HG03196 (cell line): ENCODE data around the gene PLXNA2.

ENCODE experiments used
- ATAC-seq: cut with Tn5 transposase; IDR thresholded peaks from one replicate; pipeline ENCODE4 v1.9.1; 2021; ENCODE audit not compliant: unreplicated experiment

Gene PLXNA2

DNA sequence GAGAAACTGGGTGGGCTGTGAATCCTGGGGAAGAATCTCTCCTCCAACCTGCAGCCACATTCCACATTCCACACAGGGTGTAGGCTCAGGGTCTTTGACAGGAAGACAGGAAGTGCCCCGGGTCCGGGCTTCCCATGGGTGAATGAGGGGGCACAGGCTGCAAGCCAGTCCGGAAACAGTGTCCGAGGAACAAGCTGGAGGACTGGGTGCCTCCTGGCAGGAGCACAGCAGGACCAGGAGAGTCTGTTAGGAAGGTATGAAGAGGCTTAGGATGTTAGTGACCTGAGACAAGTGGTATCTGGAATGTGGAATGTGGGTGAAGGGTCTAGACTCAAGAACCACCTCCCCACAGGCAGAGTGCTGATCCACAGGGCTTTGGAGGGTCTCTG, 212.3 kb downstream of the PLXNA2 start:
- no peak for ATAC-seq

DNA sequence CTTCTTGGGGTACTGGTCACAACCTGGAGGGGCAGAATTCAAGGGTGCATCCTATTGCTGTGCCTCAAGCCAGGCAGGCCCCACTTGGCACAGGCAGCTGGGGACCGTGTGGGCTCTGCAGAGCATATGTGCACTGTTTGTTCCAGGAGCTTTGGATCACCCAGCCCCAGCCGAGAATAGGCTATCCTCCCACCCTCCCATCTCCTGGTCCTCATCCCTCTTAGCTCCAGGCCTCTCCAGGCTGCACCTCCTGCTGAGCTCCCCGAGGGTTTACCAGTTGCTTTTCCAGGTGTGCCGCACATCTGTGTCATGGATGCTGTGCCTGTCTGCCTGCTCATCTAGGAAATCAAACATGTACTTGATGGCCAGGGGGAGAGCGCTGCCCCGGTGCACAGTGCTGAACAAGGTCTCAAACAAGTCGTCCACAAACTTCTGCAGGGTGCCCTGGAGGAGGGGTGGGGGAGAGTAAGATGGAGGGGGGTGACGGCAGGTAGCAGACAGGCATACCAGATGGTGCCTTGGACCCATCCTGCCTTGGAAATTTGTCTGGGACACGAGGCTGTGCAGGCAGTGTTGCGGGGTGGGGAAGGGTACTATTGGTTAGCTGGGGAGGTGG, 212.8 kb downstream of the PLXNA2 start:
- ATAC-seq: no peak

DNA sequence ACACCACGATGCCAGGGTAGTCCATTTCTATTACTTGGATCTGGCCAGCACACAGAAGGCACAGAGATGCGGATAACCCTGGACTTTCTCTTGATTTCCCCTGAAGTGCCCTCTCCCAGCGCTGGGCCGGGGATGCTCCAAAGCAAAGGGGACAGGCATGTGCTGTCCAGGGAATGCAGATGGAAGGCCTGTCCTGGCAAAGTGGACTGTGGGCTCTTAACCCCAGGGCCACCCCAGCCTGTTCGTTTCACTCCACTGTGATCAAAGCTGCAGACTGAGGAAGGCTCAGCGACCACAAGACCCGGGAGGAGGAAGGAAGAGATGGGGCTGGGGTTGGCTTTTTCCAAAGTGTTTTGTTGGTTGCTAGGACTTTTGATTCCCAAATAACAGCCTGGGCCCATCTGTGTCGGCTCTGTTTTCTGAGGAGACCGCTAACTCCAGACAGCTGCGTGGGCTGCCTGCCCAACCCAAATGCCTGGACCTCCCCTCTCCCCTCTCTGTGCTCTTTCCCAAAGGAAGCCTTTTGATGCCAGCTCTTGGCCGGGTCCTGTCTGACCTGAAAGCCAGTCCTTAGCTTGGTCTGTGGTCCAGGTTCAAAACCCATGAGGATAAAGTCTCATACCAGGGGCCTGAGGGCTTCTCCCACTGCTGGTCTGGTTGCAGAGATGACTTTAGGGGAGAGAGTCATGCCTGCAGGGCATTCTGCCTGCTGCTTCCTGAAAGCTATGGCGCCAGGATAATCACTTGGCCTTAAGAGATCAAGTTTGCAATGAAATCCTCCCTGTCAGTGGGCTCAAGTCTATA, 213.7 kb downstream of the PLXNA2 start:
- no peak for ATAC-seq

DNA sequence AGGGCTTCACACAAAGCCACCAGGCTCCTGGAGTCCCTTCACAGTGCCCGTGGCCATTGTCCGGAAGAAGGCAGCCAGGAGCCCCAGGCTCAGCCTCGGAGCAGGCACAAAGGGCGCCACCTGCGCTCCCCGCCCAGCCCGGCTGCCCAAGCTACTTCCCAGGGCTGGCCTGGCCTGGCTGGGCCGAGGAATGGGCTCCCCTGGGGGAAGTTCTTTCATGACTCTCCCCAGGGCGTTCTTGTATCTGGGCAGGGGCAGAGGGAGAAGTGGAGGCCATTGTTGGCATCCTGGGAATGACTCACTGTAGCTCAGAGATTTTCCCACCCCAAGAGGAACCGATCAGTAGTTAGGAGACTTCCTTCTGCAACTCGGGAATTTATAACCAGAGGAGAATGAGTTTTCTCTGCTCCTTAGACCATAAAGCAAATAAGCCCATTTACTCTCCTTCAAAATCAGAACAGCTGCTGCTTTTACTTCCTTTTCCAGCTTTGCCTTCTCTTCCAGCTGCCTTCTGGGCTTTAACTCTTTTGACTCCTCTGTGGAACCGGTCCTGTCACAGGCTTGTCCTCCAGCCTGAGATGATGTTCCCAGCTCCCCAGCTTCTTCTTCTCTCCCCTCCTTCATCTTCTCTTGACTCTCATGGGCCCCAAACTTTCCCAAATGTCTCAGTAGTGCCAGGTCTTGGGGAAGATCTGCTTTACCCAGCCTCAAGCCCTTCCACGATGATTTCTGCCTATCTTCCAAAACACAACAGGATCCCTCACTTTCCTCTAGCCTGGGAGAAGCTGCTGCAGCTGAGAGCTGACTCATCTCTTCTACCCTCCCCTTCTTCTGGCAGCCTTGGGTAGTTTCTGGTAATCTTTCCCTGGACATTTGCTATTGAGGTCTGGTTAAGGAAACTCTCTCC, 214.6 kb downstream of the PLXNA2 start:
- ATAC-seq: no peak

DNA sequence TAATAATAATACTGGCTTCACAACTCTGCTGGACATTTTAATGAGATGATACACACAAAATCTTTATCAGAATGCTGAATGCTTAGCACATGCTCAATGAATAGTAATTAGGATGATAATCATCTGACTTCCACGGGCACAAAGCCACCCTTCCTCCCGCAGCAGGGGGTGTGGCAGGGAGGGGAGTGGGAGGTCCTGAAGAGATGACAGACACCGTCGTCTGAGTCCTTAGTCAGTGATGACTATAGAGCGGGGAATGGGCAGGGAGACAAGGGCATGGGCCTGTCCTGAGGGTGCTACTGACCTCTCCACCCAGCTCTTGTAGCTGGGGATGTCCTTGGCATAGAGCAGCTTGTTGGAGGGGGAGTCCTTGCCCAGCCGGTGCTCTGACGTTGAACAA, 215.7 kb downstream of the PLXNA2 start:
- no peak for ATAC-seq

DNA sequence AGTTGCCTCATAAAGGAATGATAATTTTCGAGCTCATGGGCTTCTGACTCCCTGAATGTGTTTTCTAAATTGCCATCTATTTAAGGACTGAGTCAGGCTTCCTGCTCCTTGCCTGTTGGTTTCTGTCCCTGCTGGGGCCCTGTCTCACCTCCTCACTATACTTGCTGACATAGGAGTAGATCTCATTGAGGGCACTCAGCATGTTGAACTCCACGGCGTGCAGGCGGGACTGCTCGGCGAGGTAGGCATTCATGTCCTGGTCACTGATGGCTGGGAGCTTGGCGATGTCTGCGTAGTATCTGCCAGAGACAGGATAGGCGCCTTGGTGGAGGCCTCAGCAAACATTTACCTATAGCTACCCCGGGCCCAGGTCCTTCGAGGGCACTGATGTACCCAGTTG, 216.3 kb downstream of the PLXNA2 start:
- no peak for ATAC-seq

DNA sequence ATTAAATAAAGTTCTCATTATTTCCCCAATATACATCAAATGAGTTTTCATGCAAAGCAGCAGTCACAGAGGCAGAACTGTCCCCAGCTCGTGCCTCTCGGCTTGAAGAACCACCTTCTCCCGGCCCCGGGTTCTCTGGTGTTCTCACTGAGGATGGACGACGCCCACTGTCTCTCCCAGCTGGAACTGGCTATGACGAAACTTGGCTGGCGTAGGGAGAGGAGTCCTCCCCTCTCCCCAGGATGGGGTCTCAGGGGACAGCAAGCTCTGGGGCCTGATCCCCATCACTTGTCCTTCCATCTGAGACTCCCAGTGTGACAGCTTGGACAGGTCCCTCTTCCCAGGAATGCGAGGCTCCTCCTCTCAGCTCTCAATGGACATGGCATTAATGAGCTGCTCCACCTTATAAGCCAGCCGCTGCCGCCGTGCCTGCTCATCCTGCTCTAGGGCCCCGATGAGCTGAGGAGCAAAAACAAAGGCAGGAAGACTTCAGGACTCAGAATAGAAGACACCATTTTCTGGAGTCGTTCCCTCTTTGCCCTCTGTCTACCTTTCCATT, 217.2 kb downstream of the PLXNA2 start:
- ATAC-seq: no peak

DNA sequence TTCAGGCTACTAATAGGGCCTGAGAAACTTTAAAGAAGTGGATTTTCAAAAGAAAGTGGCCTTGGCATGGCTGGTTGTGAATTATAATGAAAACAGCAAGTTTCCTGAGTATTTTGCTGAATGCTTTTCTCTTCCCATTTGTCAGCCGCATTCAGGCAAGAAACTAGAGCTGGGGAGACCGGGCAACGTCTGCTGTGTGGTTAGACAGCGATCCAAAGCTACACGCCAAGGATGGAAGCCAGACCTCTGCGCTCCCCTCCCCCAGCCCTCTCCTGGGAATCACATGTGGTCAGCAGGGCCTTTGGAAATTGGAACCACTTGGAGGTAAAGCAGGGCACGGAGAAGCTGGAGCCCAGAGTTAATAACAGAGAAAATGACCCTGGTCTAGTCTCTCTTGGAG, 219.2 kb downstream of the PLXNA2 start:
- ATAC-seq: no peak

DNA sequence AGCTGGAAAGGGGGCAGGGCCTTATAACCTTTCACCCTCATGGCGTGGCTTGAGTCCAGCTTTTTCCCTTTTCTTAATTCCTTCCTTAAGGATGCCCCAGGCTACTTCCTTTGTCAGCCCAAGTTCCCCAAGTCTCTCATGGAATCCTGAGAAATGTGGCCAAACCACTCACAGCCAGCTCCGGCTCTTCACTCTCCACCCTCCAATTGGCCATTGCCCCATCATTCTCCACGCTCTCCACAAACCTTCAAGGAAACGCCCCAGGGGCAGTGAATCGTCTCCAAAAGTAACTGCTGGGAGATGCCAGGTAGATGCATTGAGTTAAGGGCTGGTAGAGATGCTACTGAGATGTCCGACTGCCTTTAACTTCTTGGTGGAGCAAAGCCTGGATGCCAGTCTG, 219.8 kb downstream of the PLXNA2 start:
- ATAC-seq: no peak

DNA sequence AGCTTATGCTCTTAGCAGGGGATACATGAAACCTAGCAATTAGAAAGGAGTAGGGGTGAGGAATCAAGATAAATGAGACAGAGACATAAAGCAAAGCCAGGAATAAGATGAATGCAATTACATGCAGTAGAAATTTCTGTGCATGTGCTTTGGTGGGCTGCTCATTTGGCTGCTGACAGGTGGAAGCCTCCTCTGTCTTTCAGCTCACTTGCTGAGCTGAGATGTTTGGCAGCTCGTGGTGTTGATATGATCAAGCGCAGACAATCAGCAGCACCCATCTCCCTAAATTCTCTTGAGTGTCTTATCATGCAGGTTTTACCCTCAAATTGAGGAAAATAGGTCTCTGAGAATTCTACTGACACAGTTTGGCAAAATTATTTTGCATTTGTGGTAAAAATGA, 224.9 kb downstream of the PLXNA2 start:
- ATAC-seq: no peak

DNA sequence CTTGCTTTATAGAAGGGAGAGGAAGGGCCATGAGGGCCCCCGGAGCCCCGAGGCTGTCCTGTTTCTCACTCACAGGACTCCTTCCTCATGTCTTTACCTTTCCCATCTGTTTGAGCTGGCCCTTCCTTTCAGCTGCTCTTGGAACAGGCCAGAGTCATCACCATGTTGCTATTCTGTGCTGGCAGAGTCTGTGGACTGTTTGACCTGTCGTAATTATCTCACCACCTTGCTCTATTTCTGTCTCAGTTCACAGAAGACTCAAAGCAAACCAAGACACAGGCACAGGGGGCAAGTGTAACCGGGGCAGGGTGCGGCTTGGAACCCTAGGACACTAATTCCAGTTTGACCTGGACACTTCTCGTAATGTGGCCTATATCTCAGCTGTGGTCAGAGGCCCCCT, 228.9 kb downstream of the PLXNA2 start:
- ATAC-seq: no peak

DNA sequence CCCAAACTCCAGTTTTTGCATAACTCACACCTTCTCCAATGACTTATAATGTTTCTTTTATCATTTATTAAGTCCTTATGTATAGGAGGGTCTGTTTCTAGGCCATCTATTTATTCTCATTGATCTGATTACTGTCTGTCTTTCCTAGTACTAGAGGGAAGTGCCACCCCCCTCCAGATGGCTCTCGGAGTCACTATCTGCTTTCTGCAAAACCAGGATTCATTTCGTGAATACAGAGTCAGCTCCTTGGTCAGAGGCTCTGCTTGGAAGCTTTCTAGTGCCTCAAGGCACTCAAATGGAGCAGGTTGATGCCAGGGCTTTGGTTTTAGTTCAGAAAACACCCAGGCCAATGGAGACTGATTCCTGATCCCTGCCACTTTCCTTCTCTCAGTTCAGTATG, 231.0 kb downstream of the PLXNA2 start:
- no peak for ATAC-seq

DNA sequence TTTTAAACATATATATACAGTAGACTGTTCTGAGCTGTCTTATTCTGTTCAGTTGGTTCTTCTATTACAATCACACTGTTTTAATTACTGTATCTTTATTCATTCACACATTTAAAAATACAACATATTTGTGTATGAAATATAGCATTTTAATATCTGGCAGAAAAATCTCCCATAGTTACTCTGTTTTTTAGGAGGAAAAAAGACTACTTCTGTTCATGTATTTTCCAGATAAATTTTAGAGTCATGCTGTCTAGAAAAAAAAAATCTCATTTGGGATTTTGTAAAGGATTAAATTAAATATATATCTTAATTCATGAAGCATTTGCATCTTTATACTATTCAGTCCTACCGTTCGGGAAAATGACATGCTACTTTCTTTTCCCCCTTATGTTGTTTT, 231.5 kb downstream of the PLXNA2 start:
- no peak for ATAC-seq

DNA sequence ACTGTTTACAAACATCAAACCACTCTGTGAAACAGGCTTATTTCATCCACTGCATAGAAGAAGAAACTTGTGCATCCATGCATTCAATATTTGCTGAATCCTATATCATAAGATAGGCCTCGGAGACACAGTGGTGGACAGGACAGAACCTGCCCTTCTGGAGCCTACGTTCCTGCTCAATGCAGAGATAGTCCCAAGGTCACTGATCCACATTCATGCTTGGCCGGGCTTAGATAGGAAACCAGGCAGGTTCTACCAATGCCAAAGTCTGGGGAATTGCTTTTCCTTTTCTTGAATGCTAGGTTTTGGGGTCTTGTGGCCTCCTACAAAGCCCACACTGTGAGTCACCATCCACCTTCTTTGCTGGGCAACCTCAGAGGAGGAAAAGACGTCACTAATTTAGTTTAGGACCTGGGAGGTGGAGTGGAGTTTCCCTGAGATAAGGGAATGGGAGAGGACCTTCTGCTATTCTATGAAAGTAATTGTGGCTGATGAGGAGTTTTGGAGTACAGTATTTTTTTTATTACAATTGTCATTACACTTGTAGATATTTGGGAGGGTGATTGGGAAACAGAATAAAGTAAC, 233.6 kb downstream of the PLXNA2 start:
- ATAC-seq: no peak

DNA sequence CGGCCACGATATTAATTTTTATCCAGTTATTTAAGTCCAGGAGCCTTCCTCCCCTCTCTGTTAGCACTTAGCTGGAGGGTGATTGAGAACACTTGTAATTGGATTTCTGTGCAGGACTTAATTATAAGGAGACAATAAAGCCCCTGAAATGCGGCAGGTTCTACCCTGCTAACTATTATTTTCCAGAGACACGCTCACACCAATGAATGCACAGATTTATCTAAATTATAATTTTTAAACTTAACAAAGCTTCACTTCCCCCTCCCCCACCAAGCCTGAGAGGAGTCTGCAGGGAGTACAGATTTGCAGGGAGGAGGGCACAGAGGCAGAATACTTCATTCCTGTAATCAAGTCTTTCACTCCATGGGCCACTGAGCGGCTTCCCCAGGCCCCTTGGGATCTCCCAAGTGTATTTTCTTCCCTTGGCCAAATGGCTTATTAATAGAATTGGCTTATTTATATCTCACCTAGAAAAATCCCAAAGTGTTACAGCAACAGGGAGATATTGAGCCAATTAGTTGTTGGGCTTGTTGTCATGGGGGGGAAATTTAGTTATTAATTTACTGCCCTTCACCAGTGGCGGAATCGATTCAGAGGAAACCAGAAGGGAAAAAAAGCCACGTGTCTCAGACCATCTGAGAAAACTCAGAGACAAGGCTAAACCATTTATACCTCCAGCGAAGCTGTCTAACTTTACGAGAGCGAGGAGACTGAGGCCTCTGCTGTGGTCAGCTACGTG, 234.3 kb downstream of the PLXNA2 start:
- no peak for ATAC-seq

DNA sequence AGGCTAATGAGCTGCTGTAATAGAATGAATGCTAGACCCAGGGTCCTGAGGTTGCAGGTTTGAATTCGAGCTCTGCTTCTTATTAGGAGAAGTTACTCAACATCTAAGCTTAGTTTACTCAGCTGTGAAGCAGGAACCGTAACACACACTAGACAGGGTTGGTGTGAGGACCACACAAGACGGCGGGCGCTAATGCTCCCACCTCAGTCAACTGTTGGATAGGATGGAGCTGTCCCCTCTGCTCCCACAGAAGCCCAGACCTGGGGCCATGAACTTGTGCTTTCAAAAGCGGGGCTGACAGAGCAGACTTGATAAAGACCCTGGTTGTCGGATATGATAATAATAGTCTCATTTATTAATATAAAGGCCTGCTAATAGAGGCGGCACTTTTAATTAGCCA, 234.9 kb downstream of the PLXNA2 start:
- ATAC-seq: no peak

DNA sequence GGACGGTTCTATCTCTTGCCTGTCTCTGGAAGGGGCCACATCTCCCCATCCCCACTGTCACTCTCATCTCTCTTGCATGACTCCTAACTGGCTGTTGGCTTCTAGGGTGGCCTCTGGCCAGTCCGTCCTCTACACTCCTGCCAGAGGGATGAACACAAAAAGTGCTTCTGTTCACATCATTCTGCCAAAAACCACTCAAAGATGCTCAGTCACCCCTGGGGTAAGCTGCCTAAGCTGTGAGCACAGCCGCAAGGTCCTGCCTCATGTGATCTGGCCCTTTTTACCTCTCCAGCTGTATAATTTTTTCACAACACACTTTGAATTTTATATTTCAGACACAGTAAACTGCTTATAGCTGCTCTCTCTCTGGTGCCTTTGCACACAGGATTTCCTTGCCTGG, 235.7 kb downstream of the PLXNA2 start:
- no peak for ATAC-seq

DNA sequence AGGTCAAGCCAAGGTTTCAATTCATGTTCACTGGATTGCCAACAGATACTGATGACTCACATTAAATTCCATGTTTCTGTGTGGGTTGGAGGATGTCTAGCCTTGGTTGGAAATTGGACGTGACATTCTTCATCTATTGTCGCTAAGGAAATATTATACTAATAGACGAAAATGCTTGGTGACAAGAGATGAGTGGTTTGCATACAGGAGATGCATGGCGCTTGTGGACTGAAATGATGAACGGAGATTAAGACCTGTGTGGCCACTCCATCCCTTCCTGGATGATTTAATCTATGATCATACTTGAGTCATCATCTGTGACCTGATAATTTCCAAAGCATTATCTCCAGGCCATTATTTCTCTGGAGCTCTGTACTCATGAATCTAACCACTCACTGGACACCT, 236.2 kb downstream of the PLXNA2 start:
- ATAC-seq: no peak

DNA sequence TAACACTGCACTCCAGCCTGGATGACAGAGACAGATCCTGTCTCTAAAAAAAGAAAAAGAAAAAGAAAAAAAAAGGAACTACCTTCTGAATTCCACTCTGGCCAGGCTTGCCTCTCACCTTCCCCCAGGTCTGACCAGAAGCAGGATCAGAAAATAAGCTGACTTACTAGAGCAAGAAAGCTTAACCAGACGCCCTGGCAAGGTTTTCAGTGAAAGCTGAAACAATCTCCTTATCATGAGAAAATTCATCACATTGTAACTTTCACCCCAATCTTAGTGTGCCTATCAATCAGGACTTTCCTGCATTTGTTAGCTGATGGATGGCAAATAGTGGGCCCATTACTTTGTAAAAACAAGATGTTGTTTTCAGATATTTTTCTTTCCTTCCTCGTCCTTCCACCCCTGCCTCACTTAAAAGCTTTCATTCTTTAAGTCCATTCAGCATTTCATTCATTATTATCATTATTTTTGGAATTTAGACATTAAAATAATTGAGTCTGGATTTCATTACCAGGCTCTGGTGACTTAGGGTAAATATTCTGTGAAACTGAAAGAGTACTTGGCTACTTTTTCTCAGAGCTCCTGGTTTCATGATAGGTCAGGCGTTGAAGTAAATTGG, 236.8 kb downstream of the PLXNA2 start:
- ATAC-seq: no peak
